ENCODE data around the gene INPP5K. TPM values are rescaled to one million over a fixed set of nuclear protein-coding genes. Genes with fewer than 3 reads are reported as not detected.

Gene INPP5K
- total RNA-seq, 1 experiment from 2014 or later: 26.2 TPM

DNA sequence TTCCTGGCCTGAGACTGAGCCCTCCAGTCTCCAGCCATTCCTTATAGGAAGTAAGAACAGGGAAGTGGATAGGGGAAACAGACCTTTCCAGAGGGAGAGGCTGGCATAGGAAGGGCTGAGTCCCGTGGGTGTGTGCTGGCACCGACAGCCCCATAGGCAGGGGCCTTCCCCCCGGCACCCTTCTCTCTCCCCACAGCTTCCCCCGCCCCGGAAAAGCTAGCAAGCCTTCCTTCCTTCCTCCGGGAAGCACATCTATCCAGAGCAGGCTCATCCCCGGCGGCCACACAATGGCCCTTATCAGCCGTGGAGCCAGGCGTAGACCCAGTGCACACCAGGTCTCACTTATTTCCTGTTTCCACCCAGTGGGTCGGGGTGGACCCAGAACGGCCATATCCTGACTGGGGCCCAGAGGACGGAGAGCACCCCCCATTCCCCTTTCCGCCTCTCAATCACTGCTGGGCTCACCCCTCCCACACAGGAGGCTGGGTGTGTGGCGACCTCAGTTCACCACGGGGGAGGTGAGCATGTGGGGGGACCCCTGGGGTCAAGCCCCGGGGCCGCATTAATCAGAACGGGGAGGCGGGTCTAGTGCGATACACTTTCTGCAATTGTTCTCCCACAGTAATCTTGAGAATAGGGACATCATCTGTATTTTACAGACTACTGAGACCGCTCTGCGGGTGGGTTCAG is 23.0 kb downstream of the INPP5K start:
- no peaks in the 10 kb centered on the region for H3K36me3 ChIP-seq (ENCODE audit: insufficient read depth, low read length, poor library complexity, severe bottlenecking)
- H3K27me3 ChIP-seq (replicated peaks; ENCODE audit: insufficient read depth, low read depth, low read length, poor library complexity): no peaks in the 10 kb centered on the region
- H3K4me3 ChIP-seq (ENCODE audit: low read depth, low read length, poor library complexity, severe bottlenecking): no peak overlapping the region
- POLR2A ChIA-PET (ENCODE audit: low non-redundant PET): no interaction called here
- CTCF ChIA-PET: no interaction called here
- H3K4me1 ChIP-seq (ENCODE audit: insufficient read depth, low read length, poor library complexity, severe bottlenecking): peaks cover 4% of the 10 kb centered on the region
- BruUV-seq (replicated peaks): no TSS peak
- peak; percentile 27 for DNase-seq (ENCODE audit: low spot score)
- no peak overlapping the region for H3K27ac ChIP-seq (ENCODE audit: low read depth, low read length, poor library complexity, severe bottlenecking)
- intact Hi-C loops (cut with micrococcal nuclease; ENCODE audit: unreplicated experiment): no loop called here
- TF ChIP-seq, protein P1, sequence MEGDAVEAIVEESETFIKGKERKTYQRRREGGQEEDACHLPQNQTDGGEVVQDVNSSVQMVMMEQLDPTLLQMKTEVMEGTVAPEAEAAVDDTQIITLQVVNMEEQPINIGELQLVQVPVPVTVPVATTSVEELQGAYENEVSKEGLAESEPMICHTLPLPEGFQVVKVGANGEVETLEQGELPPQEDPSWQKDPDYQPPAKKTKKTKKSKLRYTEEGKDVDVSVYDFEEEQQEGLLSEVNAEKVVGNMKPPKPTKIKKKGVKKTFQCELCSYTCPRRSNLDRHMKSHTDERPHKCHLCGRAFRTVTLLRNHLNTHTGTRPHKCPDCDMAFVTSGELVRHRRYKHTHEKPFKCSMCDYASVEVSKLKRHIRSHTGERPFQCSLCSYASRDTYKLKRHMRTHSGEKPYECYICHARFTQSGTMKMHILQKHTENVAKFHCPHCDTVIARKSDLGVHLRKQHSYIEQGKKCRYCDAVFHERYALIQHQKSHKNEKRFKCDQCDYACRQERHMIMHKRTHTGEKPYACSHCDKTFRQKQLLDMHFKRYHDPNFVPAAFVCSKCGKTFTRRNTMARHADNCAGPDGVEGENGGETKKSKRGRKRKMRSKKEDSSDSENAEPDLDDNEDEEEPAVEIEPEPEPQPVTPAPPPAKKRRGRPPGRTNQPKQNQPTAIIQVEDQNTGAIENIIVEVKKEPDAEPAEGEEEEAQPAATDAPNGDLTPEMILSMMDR (conservative IDR thresholded peaks at IDR 0.05; ENCODE audit: low read depth, low read length): no peak
- no peak for TF ChIP-seq EZH2 (IDR thresholded peaks at IDR 0.05; ENCODE audit: borderline replicate concordance, low read depth, low read length, poor library complexity, severe bottlenecking)
- no peaks in the 10 kb centered on the region for H3K9me3 ChIP-seq (ENCODE audit: low read depth, low read length, poor library complexity, severe bottlenecking)

GRCh38 chr17:1492249-1493206 is 23.9 kb downstream of the INPP5K start, which contains the start of gene MYO1C:
Gene MYO1C (minus strand): TSS chr17:1492686. CDS start chr17:1492487, 199 bp downstream.
- H3K9me3 ChIP-seq (ENCODE audit: low read depth, low read length, poor library complexity, severe bottlenecking): no peaks in the 10 kb centered on the region
- H3K36me3 ChIP-seq (ENCODE audit: insufficient read depth, low read length, poor library complexity, severe bottlenecking): no peaks in the 10 kb centered on the region
- TF ChIP-seq EZH2 (IDR thresholded peaks at IDR 0.05; ENCODE audit: borderline replicate concordance, low read depth, low read length, poor library complexity, severe bottlenecking): no peak
- TF ChIP-seq, protein P1 (conservative IDR thresholded peaks at IDR 0.05; ENCODE audit: low read depth, low read length): no peak
- ChIA-PET POLR2A (ENCODE audit: low non-redundant PET) (interaction anchor here (0.5 kb wide), 1 partner anchor 104 kb away, joined by 8 read pairs; no protein-coding TSS in a partner anchor), CTCF (no interaction called here)
- H3K27me3 ChIP-seq (replicated peaks; ENCODE audit: insufficient read depth, low read depth, low read length, poor library complexity): no peaks in the 10 kb centered on the region
- peak within 1 kb of the TSS; percentile 59 for H3K4me3 ChIP-seq (ENCODE audit: low read depth, low read length, poor library complexity, severe bottlenecking)
- intact Hi-C loops (cut with micrococcal nuclease; ENCODE audit: unreplicated experiment): no loop called here
- no peak within 1 kb of the TSS for H3K27ac ChIP-seq (ENCODE audit: low read depth, low read length, poor library complexity, severe bottlenecking)
- peaks cover 7% of the 10 kb centered on the region for H3K4me1 ChIP-seq (ENCODE audit: insufficient read depth, low read length, poor library complexity, severe bottlenecking)
- BruUV-seq (replicated peaks): no TSS peak
- DNase-seq (ENCODE audit: low spot score): no peak

GRCh38 chr17:1491443-1492248 is 24.8 kb downstream of the INPP5K start:
- Histone ChIP-seq H3K4me1 (ENCODE audit: insufficient read depth, low read length, poor library complexity, severe bottlenecking) (peaks cover 16% of the 10 kb centered on the region), H3K36me3 (ENCODE audit: insufficient read depth, low read length, poor library complexity, severe bottlenecking) (no peaks in the 10 kb centered on the region), H3K27me3 (replicated peaks; ENCODE audit: insufficient read depth, low read depth, low read length, poor library complexity) (no peaks in the 10 kb centered on the region), H3K9me3 (ENCODE audit: low read depth, low read length, poor library complexity, severe bottlenecking) (no peaks in the 10 kb centered on the region), H3K4me3 (ENCODE audit: low read depth, low read length, poor library complexity, severe bottlenecking) (peak overlapping the region; percentile 59), H3K27ac (ENCODE audit: low read depth, low read length, poor library complexity, severe bottlenecking) (peak overlapping the region; percentile 59)
- CTCF ChIA-PET: no interaction called here
- DNase-seq (ENCODE audit: low spot score): no peak
- intact Hi-C loops (cut with micrococcal nuclease; ENCODE audit: unreplicated experiment): no loop called here
- POLR2A ChIA-PET (ENCODE audit: low non-redundant PET): no interaction called here
- no TSS peak for BruUV-seq (replicated peaks)
- TF ChIP-seq, protein P1 (conservative IDR thresholded peaks at IDR 0.05; ENCODE audit: low read depth, low read length): no peak
- no peak for TF ChIP-seq EZH2 (IDR thresholded peaks at IDR 0.05; ENCODE audit: borderline replicate concordance, low read depth, low read length, poor library complexity, severe bottlenecking)

Measured in A673 (cell line).